GM13976 (cell line): ENCODE measurements around the gene ZSCAN4.

ENCODE experiments used
- DNase-seq: peaks from one replicate; pipeline ENCODE4 v3.0.0; 2012; ENCODE audit warnings: low spot score
- in situ Hi-C: fragments of 300-500 bp; cut with MboI; formaldehyde crosslinking; loops from one replicate; pipeline ENCODE4 v1.12.0; 2022; ENCODE audit warnings: low sequenced_read_pairs, mixed read lengths, inconsistent platforms; ENCODE audit not compliant: unreplicated experiment
- TF ChIP-seq, protein P1 (sequence below): IDR thresholded peaks from 2 replicates; pipeline ENCODE4 v1.5.1; 2012; ENCODE audit warnings: borderline replicate concordance, mild to moderate bottlenecking; ENCODE audit not compliant: insufficient read depth; ENCODE audit errors: extremely low read depth, missing control alignments, control extremely low read depth

ZSCAN4 gene

DNA sequence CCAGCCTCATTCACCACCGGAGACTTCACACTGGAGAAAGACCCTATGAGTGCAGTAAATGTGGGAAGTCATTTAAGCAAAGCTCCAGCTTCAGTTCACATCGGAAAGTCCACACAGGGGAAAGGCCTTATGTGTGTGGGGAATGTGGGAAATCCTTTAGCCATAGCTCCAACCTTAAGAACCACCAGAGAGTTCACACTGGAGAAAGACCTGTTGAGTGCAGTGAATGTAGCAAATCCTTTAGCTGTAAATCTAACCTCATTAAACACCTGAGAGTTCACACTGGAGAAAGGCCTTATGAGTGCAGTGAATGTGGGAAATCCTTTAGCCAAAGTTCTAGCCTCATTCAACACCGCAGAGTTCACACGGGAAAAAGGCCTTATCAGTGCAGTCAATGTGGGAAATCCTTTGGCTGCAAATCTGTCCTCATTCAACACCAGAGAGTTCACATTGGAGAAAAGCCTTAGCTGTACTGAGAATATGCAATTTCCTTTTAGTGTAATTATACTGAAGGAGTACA is 27.0 kb upstream of the ZSCAN4 start:
- in situ Hi-C loops: no loop called here

DNA sequence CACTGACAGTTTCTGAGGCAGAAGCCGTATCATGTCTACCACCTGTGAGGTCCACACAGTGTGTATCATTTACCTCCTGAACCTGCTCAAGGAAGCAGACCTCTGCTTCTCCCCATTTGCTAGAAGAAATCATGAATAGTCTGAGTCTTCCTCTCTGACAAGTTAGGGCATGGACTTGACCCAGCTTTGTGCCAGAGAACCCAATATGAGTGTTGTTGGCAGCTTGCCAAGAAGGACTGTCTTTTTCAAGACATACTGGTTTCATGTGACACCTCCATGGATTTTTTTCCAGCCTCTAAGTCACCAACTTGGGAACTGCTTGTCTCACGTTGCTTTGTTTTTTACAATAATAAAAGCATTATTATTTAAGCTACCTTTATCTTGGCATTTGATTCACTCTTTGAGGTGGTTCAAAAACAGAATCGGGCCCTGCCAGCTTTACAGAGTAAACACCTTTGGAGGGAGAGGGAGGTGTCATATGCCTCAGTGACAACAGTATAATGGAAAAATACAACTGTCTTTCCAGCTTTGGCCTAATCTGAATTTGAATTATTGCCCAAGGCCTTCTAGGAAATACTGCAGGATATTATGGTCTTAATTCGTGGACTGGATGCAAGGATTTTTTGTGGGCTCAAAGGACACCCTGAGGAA is 26.2 kb upstream of the ZSCAN4 start:
- DNase-seq: no peak
- TF ChIP-seq, protein P1, sequence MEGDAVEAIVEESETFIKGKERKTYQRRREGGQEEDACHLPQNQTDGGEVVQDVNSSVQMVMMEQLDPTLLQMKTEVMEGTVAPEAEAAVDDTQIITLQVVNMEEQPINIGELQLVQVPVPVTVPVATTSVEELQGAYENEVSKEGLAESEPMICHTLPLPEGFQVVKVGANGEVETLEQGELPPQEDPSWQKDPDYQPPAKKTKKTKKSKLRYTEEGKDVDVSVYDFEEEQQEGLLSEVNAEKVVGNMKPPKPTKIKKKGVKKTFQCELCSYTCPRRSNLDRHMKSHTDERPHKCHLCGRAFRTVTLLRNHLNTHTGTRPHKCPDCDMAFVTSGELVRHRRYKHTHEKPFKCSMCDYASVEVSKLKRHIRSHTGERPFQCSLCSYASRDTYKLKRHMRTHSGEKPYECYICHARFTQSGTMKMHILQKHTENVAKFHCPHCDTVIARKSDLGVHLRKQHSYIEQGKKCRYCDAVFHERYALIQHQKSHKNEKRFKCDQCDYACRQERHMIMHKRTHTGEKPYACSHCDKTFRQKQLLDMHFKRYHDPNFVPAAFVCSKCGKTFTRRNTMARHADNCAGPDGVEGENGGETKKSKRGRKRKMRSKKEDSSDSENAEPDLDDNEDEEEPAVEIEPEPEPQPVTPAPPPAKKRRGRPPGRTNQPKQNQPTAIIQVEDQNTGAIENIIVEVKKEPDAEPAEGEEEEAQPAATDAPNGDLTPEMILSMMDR: no peak
- in situ Hi-C loops: no loop called here

More for the DNA sequence above, 27.0 kb upstream of the ZSCAN4 start:
- no peak for DNase-seq
- TF ChIP-seq, protein P1: no peak

DNA sequence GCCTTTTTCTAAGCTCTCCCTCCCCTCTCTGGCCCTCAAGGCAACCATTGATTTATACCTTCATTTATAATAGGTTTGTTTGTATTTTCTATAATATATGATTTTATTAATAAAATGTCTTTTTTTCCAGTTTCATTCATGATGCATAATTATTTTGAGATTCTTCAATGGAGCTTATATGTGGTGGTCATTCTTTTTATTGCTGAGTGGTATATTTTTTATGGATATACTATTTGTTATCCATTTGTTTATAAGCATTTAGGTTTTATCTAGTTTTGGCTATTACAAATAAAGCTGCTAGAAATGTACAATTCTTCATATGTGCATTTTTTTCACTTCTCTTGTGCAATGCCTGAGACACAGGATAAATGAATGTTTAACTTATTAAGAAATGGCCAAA is 25.0 kb upstream of the ZSCAN4 start:
- DNase-seq: no peak
- in situ Hi-C loops: no loop called here
- TF ChIP-seq, protein P1: no peak

DNA sequence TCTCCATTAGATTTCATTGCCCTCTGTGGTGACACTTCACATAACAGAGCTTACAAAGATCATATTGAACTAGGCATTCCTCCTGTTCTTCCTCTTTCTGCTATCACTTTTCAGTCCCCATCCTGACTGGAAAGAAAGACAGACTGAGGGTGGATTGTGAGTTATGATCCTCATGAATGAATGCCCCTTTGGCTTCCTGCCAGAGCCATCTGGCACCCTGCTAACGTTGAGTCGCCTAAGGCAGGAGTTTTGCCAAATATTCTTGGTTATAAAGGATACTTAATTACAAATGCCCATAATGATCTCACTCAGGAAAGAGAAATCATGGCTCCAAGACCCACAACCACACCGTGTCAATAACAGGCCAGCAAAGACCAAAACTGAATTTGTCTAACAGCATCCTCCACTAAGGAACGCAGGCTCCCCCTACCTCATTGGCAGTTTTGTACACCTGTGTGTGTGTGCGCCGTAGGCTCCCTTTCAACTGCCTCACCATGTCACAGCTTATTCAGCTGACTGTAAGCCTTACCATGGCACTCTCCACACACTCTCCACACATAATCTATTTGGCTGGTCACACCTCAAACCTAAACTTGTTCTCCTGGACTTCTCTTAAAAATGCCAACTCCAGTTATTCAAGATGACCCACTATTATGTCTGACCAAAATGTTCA is 20.3 kb upstream of the ZSCAN4 start:
- no peak for DNase-seq
- in situ Hi-C loops: no loop called here
- TF ChIP-seq, protein P1: no peak

DNA sequence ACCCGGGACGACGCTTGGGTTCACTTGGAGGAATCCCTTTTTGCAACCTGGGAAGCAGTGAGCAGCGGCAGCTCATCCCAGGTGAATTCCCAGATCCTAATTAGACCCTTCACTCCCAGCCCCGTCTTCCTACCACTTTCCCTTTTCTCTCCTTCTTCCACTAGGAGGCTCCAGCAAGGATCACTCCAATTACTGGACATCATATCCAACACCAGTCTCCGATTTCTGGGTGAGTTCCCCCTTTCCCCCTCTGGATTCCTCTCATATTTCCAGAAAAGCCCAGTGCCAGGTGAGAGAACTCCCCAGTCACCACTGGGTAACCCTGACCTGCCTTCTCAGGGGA is 17.1 kb upstream of the ZSCAN4 start:
- in situ Hi-C loops: no loop called here
- TF ChIP-seq, protein P1: no peak
- DNase-seq: no peak

DNA sequence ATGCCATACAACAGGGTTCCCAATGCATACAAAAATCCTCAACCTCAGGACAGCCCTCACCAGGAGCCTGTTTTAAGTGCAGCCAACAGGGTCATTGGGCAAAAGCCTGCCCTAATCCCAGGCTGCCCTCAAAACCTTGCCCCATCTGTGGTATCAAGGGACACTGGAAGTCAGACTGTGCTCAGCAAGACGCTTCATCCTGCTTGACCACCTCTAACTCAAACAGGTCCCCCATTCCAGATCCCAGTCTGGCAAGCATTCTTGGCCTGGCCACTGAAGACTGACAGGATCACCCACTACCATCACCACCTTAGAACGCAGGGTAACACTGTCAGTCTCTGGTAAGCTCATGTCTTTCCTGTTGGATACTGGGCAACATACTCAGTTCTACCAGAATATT is 15.0 kb upstream of the ZSCAN4 start:
- in situ Hi-C loops: no loop called here

More for the DNA sequence above, 15.0 kb upstream of the ZSCAN4 start:
- TF ChIP-seq, protein P1: no peak
- DNase-seq: no peak
